Loucy (cell line): ENCODE measurements around the gene SAE1.

Experiments used
- H2AFZ ChIP-seq: fragments of 200-600 bp; sonication (generic); 2 replicates; pipeline ENCODE4 v1.6.0; 2016; ENCODE audit warnings: antibody characterized with exemption, mild to moderate bottlenecking, low read length, moderate library complexity
- H3F3A ChIP-seq: fragments of 200-600 bp; 2 replicates; pipeline ENCODE4 v1.6.0; 2016; ENCODE audit warnings: antibody characterized with exemption, low read depth, mild to moderate bottlenecking
- H3K27me3 ChIP-seq: fragments of 200-600 bp; sonication (generic); 2 replicates; pipeline ENCODE4 v1.6.1; 2014; ENCODE audit warnings: low read length, mild to moderate bottlenecking; ENCODE audit not compliant: insufficient read depth, poor library complexity, severe bottlenecking
- H3K36me3 ChIP-seq: fragments of 200-600 bp; sonication (generic); 2 replicates; pipeline ENCODE4 v1.6.1; 2016; ENCODE audit warnings: low read length; ENCODE audit not compliant: insufficient read depth
- H3K4me1 ChIP-seq: fragments of 200-600 bp; sonication (generic); 2 replicates; pipeline ENCODE4 v1.5.1; 2014; ENCODE audit warnings: low read length, mild to moderate bottlenecking; ENCODE audit not compliant: insufficient read depth, poor library complexity, severe bottlenecking
- H3K4me2 ChIP-seq: fragments of 200-600 bp; sonication (generic); 2 replicates; pipeline ENCODE4 v1.6.0; 2014; ENCODE audit warnings: antibody characterized with exemption, low read length, low read depth, mild to moderate bottlenecking; ENCODE audit not compliant: poor library complexity, severe bottlenecking
- H3K4me3 ChIP-seq: fragments of 200-600 bp; sonication (generic); 2 replicates; pipeline ENCODE4 v1.5.1; 2014; ENCODE audit warnings: low read length, mild to moderate bottlenecking, mixed read lengths; ENCODE audit not compliant: poor library complexity, severe bottlenecking
- H3K79me2 ChIP-seq: fragments of 200-600 bp; sonication (generic); 2 replicates; pipeline ENCODE4 v1.6.1; 2014; ENCODE audit warnings: low read length; ENCODE audit not compliant: insufficient read depth
- H3K9ac ChIP-seq: fragments of 200-600 bp; sonication (generic); 2 replicates; pipeline ENCODE4 v1.6.0; 2014; ENCODE audit warnings: mild to moderate bottlenecking, low read depth, low read length, moderate library complexity; ENCODE audit not compliant: poor library complexity, severe bottlenecking
- H3K9me2 ChIP-seq: fragments of 200-600 bp; sonication (generic); replicated peaks from 2 replicates; pipeline ENCODE4 v1.6.1; 2016; ENCODE audit warnings: low read depth, low read length, mixed read lengths
- H3K9me3 ChIP-seq: fragments of 200-600 bp; sonication (generic); 2 replicates; pipeline ENCODE4 v1.6.1; 2014; ENCODE audit warnings: mild to moderate bottlenecking, antibody characterized with exemption, low read length, low read depth; ENCODE audit not compliant: insufficient read depth
- H4K20me1 ChIP-seq: fragments of 200-600 bp; sonication (generic); 2 replicates; pipeline ENCODE4 v1.6.0; 2014; ENCODE audit warnings: antibody characterized with exemption, low read length, mild to moderate bottlenecking; ENCODE audit not compliant: insufficient read depth, poor library complexity, severe bottlenecking
- EZH2phosphoT487 ChIP-seq: fragments of 200-600 bp; IDR thresholded peaks from 2 replicates; pipeline ENCODE4 v1.6.1; 2018; ENCODE audit warnings: antibody characterized with exemption, mild to moderate bottlenecking, moderate library complexity, borderline replicate concordance
- TF ChIP-seq, protein P1 (sequence below): fragments of 200-600 bp; sonication (generic); conservative IDR thresholded peaks from 2 replicates; pipeline ENCODE4 v1.5.1; 2014; ENCODE audit warnings: mild to moderate bottlenecking, antibody characterized with exemption, low read length

Gene SAE1

GRCh38 chr19:47226426-47227351 is 96.1 kb downstream of the SAE1 start:
- Histone ChIP-seq H3K4me3 (peak overlapping the region; percentile 97), H3K27me3 (no peaks in the 10 kb centered on the region), H3K9ac (peak overlapping the region; percentile 94), H3K9me3 (no peaks in the 10 kb centered on the region), H3K36me3 (peaks cover 1% of the 10 kb centered on the region; the same call in 1 of the 2 replicates), H4K20me1 (no peaks in the 10 kb centered on the region), H2AFZ (no peak overlapping the region), H3F3A (no peaks in the 10 kb centered on the region), H3K4me2 (peak overlapping the region; percentile 97), H3K79me2 (0 out of 2 replicates have a peak, but pooled peaks cover 4% of the 10 kb centered on the region), H3K4me1 (peaks cover 34% of the 10 kb centered on the region), H3K9me2 (no peaks in the 10 kb centered on the region)
- TF ChIP-seq EZH2phosphoT487, result no peak
- TF ChIP-seq, protein P1, sequence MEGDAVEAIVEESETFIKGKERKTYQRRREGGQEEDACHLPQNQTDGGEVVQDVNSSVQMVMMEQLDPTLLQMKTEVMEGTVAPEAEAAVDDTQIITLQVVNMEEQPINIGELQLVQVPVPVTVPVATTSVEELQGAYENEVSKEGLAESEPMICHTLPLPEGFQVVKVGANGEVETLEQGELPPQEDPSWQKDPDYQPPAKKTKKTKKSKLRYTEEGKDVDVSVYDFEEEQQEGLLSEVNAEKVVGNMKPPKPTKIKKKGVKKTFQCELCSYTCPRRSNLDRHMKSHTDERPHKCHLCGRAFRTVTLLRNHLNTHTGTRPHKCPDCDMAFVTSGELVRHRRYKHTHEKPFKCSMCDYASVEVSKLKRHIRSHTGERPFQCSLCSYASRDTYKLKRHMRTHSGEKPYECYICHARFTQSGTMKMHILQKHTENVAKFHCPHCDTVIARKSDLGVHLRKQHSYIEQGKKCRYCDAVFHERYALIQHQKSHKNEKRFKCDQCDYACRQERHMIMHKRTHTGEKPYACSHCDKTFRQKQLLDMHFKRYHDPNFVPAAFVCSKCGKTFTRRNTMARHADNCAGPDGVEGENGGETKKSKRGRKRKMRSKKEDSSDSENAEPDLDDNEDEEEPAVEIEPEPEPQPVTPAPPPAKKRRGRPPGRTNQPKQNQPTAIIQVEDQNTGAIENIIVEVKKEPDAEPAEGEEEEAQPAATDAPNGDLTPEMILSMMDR, result no peak

DNA sequence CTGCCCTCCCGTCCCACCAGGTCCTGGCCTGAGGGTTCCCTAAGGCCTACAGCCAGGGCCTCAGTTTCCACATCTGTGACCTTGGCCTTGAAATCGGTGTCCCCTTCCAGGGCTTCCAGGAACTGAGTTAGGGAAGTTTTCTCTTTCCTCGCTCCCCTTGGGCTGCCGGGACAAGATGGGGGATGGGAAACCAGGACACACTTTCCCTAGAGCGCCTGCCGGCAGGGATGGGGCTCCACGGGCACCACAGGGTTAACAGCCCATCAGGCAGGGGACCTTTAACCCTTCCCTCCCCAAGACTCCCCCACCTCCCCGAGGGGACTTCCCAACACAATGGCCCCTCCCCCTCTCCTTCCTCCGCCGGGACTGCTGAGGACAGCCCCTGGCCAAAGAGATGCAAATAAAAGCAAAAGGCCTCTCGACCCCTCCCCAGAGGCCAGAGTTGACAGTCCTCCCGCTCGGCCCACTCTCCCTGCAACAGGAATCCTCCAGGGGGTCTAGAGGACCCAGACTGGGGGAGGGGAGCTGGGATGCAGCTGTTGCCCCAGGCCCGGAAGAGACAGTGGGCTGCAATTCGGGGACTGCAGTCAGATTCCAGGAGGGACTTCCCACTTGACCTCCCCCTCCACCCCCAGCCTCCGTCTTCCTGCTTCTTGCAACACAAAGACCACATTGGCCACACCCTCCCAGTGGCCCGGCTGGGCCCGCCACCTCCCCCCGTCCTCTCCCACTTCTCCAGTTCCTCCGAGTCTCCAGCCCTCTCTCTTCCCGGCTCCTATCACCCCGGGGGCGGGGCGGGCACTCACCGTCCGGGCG is 96.9 kb downstream of the SAE1 start:
- H3K9me2 ChIP-seq, result no peaks in the 10 kb centered on the region
- no peaks in the 10 kb centered on the region for H3K9me3 ChIP-seq
- H3K4me2 ChIP-seq, result peak overlapping the region; percentile 97
- peak overlapping the region; percentile 97 for H3K4me3 ChIP-seq
- H2AFZ ChIP-seq, result no peak overlapping the region
- H3K79me2 ChIP-seq, result 0 out of 2 replicates have a peak, but pooled peaks cover 4% of the 10 kb centered on the region
- H3K9ac ChIP-seq, result peak overlapping the region; percentile 94
- peaks cover 36% of the 10 kb centered on the region for H3K4me1 ChIP-seq
- H3K36me3 ChIP-seq, result no peaks in the 10 kb centered on the region
- no peaks in the 10 kb centered on the region for H4K20me1 ChIP-seq
- no peak for TF ChIP-seq EZH2phosphoT487
- TF ChIP-seq, protein P1, result no peak
- H3F3A ChIP-seq, result no peaks in the 10 kb centered on the region
- H3K27me3 ChIP-seq, result no peaks in the 10 kb centered on the region

DNA sequence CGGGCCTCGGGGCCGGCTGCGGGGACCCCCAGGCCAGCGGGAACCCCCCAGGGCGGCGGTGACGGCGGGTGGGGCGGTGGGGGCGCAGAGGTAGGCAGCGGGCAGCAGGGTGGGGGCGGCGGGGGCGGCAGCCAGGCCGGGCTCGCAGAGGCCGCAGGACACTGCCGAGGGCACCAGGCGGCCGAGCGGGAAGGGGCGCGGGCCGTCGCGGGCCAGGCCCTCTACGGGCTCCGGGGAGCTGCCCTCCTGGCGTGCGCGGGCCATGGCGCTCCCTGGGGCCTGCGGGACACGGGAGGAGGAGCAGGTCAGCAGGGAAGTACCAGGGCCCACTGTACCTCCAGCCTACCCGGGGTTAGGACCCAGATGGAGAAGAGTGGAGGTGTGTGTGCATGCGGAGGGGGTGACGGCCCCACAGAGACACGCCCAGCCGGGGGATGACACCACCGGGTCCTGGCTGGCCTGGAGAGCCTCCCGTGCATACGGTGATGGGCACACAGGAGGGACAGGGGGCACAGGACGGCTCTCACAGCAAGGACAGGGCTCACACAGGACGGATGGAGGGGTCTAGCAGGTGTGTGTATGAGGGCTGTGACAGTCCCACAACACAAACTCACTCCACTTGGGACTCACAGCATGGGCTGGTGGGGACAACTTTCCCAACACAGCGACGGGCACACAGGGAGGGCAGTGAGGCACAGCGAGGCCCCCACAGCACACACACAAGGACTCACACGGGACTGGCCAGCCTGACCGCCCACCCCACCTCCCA is 97.7 kb downstream of the SAE1 start:
- Histone ChIP-seq H3K9me2 (no peaks in the 10 kb centered on the region), H3K4me3 (peak overlapping the region; percentile 97), H3K4me2 (peak overlapping the region; percentile 97), H3K79me2 (0 out of 2 replicates have a peak, but pooled peaks cover 4% of the 10 kb centered on the region), H3K4me1 (peaks cover 36% of the 10 kb centered on the region), H4K20me1 (no peaks in the 10 kb centered on the region), H3K9me3 (no peaks in the 10 kb centered on the region), H2AFZ (no peak overlapping the region), H3K27me3 (no peaks in the 10 kb centered on the region), H3F3A (no peaks in the 10 kb centered on the region), H3K9ac (peak overlapping the region; percentile 94), H3K36me3 (no peaks in the 10 kb centered on the region)
- TF ChIP-seq, protein P1, result no peak
